A673 (cell line): Measurements from ENCODE around the gene PEX5L. TPM values are rescaled to one million over a fixed set of nuclear protein-coding genes. Genes with fewer than 3 reads are reported as not detected.

Source experiments
- BruUV-seq: library from RNA; stranded (reverse); fragments of 400-500 nt; replicated peaks from 2 replicates; lab custom pipeline; 2021; lab: Mats Ljungman, UMichigan
- CTCF ChIA-PET: fragments of 300-600 bp; sonication (Branson Sonifier 250); formaldehyde crosslinking; loops from one replicate; lab custom pipeline; 2022; ENCODE audit warnings: antibody characterized with exemption; lab: Charles Lee
- POLR2A ChIA-PET: fragments of 300-600 bp; sonication (Branson Sonifier 250); formaldehyde crosslinking; loops from one replicate; lab custom pipeline; 2022; ENCODE audit warnings: antibody characterized with exemption; ENCODE audit not compliant: low non-redundant PET; lab: Charles Lee
- DNase-seq: peaks from one replicate; pipeline ENCODE4 v3.0.0-alpha.2; 2015; ENCODE audit warnings: low spot score
- H3K27ac ChIP-seq: fragments of 200-600 bp; sonication (generic); 2 replicates; pipeline ENCODE4 v1.5.1; 2016; ENCODE audit warnings: mixed run types, low read depth, mild to moderate bottlenecking, mixed read lengths, antibody characterized with exemption, low read length; ENCODE audit not compliant: poor library complexity, severe bottlenecking
- H3K27me3 ChIP-seq: fragments of 200-600 bp; sonication (generic); replicated peaks from 2 replicates; pipeline ENCODE4 v1.6.1; 2017; ENCODE audit warnings: mixed run types, low read depth, mild to moderate bottlenecking, mixed read lengths, antibody characterized with exemption, low read length; ENCODE audit not compliant: insufficient read depth, poor library complexity
- H3K36me3 ChIP-seq: fragments of 200-600 bp; sonication (generic); 2 replicates; pipeline ENCODE4 v1.6.1; 2016; ENCODE audit warnings: mixed run types, mild to moderate bottlenecking, mixed read lengths, antibody characterized with exemption, low read length; ENCODE audit not compliant: insufficient read depth, poor library complexity, severe bottlenecking
- H3K4me1 ChIP-seq: fragments of 200-600 bp; sonication (generic); 2 replicates; pipeline ENCODE4 v1.6.1; 2017; ENCODE audit warnings: mixed run types, mild to moderate bottlenecking, mixed read lengths, antibody characterized with exemption, low read length; ENCODE audit not compliant: insufficient read depth, poor library complexity, severe bottlenecking
- H3K4me3 ChIP-seq: fragments of 200-600 bp; sonication (generic); 2 replicates; pipeline ENCODE4 v1.5.1; 2016; ENCODE audit warnings: low read depth, mixed run types, mild to moderate bottlenecking, mixed read lengths, low read length; ENCODE audit not compliant: poor library complexity, severe bottlenecking
- H3K9me3 ChIP-seq: fragments of 200-600 bp; sonication (generic); 2 replicates; pipeline ENCODE4 v1.6.1; 2016; ENCODE audit warnings: mixed run types, low read depth, mild to moderate bottlenecking, mixed read lengths, antibody characterized with exemption, low read length; ENCODE audit not compliant: poor library complexity, severe bottlenecking
- CTCF ChIP-seq: fragments of 300-800, 200-600 bp; sonication (generic); conservative IDR thresholded peaks from 2 replicates; pipeline ENCODE4 v1.5.1; 2017; ENCODE audit warnings: low read depth, mild to moderate bottlenecking, antibody characterized with exemption, low read length, moderate library complexity, mixed read lengths
- EZH2 ChIP-seq: fragments of 200-600 bp; sonication (generic); IDR thresholded peaks from 2 replicates; pipeline ENCODE4 v1.6.1; 2017; ENCODE audit warnings: borderline replicate concordance, low read depth, mild to moderate bottlenecking, mixed read lengths, antibody characterized with exemption, low read length; ENCODE audit not compliant: poor library complexity, severe bottlenecking
- intact Hi-C: fragments of 100-400 bp; cut with micrococcal nuclease; formaldehyde crosslinking; loops from one replicate; pipeline ENCODE4 v1.10.0; 2022; ENCODE audit not compliant: unreplicated experiment
- total RNA-seq: library from RNA; stranded (reverse); gene quantifications from 2 replicates; pipeline ENCODE4 v1.2.3, GENCODE V29; 2021

The PEX5L gene
- total RNA-seq, 1 experiment from 2014 or later: not detected

GRCh38 chr3:179771797-179772196 lies 264.9 kb downstream of the PEX5L start:
- no peaks in the 10 kb centered on the region for H3K36me3 ChIP-seq
- H3K27me3 ChIP-seq: no peaks in the 10 kb centered on the region
- peak; percentile 41 for DNase-seq
- H3K4me3 ChIP-seq: no peak overlapping the region
- intact Hi-C loops: no loop called here
- H3K9me3 ChIP-seq: no peaks in the 10 kb centered on the region
- peak overlapping the region; percentile 74 for H3K27ac ChIP-seq
- no peak for TF ChIP-seq CTCF
- no peak for TF ChIP-seq EZH2
- H3K4me1 ChIP-seq: peaks cover 63% of the 10 kb centered on the region
- ChIA-PET POLR2A (no interaction called here), CTCF (no interaction called here)
- BruUV-seq: no TSS peak

- POLR2A ChIA-PET: interaction anchor here (0.6 kb wide), 2 partner anchors 300 to 622 kb away, joined by 3 to 10 read pairs; no protein-coding TSS in a partner anchor
- intact Hi-C loops: loop anchor here (5.0 kb wide), 1 partner anchor 833 kb away; the partner anchor contains the start of gene TTC14
- Histone ChIP-seq H3K27ac (peak overlapping the region; percentile 74), H3K9me3 (no peaks in the 10 kb centered on the region), H3K27me3 (no peaks in the 10 kb centered on the region), H3K4me3 (no peak overlapping the region), H3K36me3 (peaks cover 7% of the 10 kb centered on the region), H3K4me1 (peaks cover 75% of the 10 kb centered on the region)
- peak; percentile 80 for DNase-seq
- BruUV-seq: no TSS peak
- no peak for TF ChIP-seq CTCF
- CTCF ChIA-PET: no interaction called here
Observed at GRCh38 chr3:179769411-179770247, 267.1 kb downstream of the PEX5L start.

- intact Hi-C loops: loop anchor here (5.0 kb wide), 1 partner anchor 834 kb away; the partner anchor contains the start of gene TTC14
- Histone ChIP-seq H3K27me3 (no peaks in the 10 kb centered on the region), H3K36me3 (peaks cover 7% of the 10 kb centered on the region), H3K4me1 (peaks cover 84% of the 10 kb centered on the region), H3K4me3 (no peak overlapping the region), H3K27ac (peak overlapping the region; percentile 70), H3K9me3 (no peaks in the 10 kb centered on the region)
- POLR2A ChIA-PET: no interaction called here
- TF ChIP-seq EZH2 (no peak), CTCF (peak; percentile 81)
- BruUV-seq: no TSS peak
- CTCF ChIA-PET: interaction anchor here (0.7 kb wide), 2 partner anchors 84 to 165 kb away, joined by 3 read pairs; no protein-coding TSS in a partner anchor
- peak; percentile 94 for DNase-seq
Observed at GRCh38 chr3:179768080-179768479, 268.7 kb downstream of the PEX5L start.
